Natural killer cell (primary cell): ENCODE measurements around the gene TCFL5. TPM values are rescaled to one million over a fixed set of nuclear protein-coding genes. Genes with fewer than 3 reads are reported as not detected.

Experiments used
- ATAC-seq, 3 donors: fragments of 150-1000 bp in 2 of 3; fragments of 200-7000 bp in 1 of 3; cut with Tn5 transposase; 1 replicate in 1 of 3; 2 replicates in 2 of 3; pipeline ENCODE4 v1.10.0; 2021; ENCODE audit warnings: mild to moderate bottlenecking in 2 of 3, moderate library complexity in 2 of 3
- DNase-seq, 2 donors: peaks; one replicate each; pipeline versions ENCODE4 v3.0.0 to v3.0.0-alpha.2; 2013 to 2021; ENCODE audit warnings: mixed read lengths in 1 of 2
- H3K27ac ChIP-seq: one replicate; pipeline ENCODE4 v1.5.1; 2013; ENCODE audit warnings: mild to moderate bottlenecking, low read length
- H3K27me3 ChIP-seq: one replicate; pipeline ENCODE4 v1.6.1; 2013; ENCODE audit warnings: low read length; ENCODE audit not compliant: control insufficient read depth, insufficient read depth
- H3K36me3 ChIP-seq: one replicate; pipeline ENCODE4 v1.6.1; 2013; ENCODE audit warnings: low read length; ENCODE audit not compliant: control insufficient read depth, insufficient read depth
- H3K4me1 ChIP-seq: one replicate; pipeline ENCODE4 v1.6.1; 2013; ENCODE audit warnings: low read length; ENCODE audit not compliant: control insufficient read depth, insufficient read depth
- H3K4me3 ChIP-seq: one replicate; pipeline ENCODE4 v1.5.1; 2013; ENCODE audit warnings: low read length
- H3K9me3 ChIP-seq: one replicate; pipeline ENCODE4 v1.6.1; 2013; ENCODE audit warnings: low read length; ENCODE audit not compliant: control insufficient read depth, insufficient read depth
- H3K27ac Mint-ChIP-seq, 2 donors: one replicate each; pipeline ENCODE4 v1.8.0; 2022; ENCODE audit warnings: mild to moderate bottlenecking in 2 of 2, mixed read lengths in 2 of 2, moderate library complexity in 1 of 2
- H3K27me3 Mint-ChIP-seq, 2 donors: one replicate each; pipeline ENCODE4 v1.8.0; 2022; ENCODE audit warnings: low read depth in 2 of 2, mixed read lengths in 2 of 2
- H3K36me3 Mint-ChIP-seq: one replicate; pipeline ENCODE4 v1.8.0; 2022; ENCODE audit warnings: mixed read lengths
- H3K4me1 Mint-ChIP-seq, 2 donors: one replicate each; pipeline ENCODE4 v1.8.0; 2022; ENCODE audit warnings: mixed read lengths in 2 of 2
- H3K4me3 Mint-ChIP-seq: one replicate; pipeline ENCODE4 v1.8.0; 2022; ENCODE audit warnings: mild to moderate bottlenecking, moderate library complexity, mixed read lengths
- H3K9me3 Mint-ChIP-seq, 2 donors: one replicate each; pipeline ENCODE4 v1.8.0; 2022; ENCODE audit warnings: mixed read lengths in 2 of 2
- CTCF ChIP-seq: fragments of 200-600 bp; IDR thresholded peaks from one replicate; pipeline ENCODE4 v1.8.0; 2022; ENCODE audit warnings: antibody characterized with exemption
- WGBS: methylation state at CpG from one replicate; pipeline ENCODE4 v1.1.7; 2013; ENCODE audit warnings: missing lambda C conversion rate; ENCODE audit not compliant: insufficient coverage; 5-methylcytosine and 5-hydroxymethylcytosine counted together
- intact Hi-C: fragments of 100-400 bp; cut with micrococcal nuclease; formaldehyde crosslinking; loops from one replicate; pipeline ENCODE4 v1.14.2; 2022
- total RNA-seq, 4 donors: library from RNA; stranded (reverse); fragments of 120-200 nt in 1 of 4; gene quantifications; one replicate each; pipeline versions ENCODE4 v1.2.3 to v1.2.4, GENCODE V29; 2013 to 2022

Gene TCFL5
- total RNA-seq, 3 donors from 2014 or later (not counting 1 experiment from before 2014, with no cell fraction given): 5.1 to 8.0 (median 6.4) TPM

- no peaks in the 10 kb centered on the region for H3K27me3 Mint-ChIP-seq
- intact Hi-C loops: loop anchor here (5.0 kb wide), 4 partner anchors 125 to 490 kb away; partner anchors contain the start of gene ADRM1
These were observed 69.3 kb downstream of the TCFL5 start for GRCh38 chr20:62792182-62792939.

DNA sequence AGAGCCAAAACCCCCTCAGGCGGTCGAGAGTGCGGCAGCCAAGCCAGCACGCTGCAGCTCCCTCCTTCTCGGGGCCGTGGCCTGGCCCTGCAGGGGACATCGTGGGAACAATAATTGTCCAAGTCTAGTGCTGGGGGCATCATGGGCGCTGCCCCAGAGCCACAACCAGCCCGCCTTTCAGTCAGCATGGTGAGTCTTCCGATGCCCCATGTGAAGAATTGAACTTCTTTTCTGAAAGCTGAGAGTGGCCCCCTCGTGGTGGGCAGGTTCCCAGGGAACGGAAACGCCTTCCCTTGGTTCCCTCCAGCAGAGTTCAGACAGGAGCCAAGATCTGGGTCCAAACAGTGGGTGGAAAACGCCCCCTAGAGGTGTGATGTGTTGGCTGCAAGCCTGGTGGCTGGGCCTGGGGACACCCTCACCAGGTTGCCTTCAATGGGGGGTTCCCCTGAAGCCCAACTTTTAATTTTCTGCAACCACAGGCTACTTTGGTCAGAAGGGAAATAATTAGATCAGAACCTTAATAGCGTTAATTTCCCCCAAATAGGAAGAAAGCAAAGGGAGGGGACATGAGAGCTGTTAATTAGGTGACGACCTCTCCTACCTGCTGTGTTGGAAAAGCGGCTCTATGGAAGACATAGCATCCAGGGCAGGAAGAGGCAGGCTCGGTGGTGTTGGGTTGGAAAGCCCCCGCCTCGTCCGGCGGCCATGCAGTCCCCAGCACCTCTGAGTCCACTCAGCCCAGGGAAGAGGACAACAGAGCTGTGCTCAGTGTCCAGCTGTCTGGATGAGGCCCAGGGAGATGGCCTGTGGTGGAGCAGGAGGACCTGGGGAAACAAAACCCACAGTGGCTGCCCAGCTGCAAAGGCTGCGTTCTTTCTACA is 70.1 kb downstream of the TCFL5 start:
- H3K9me3 Mint-ChIP-seq: no peaks in the 10 kb centered on the region
- Histone ChIP-seq H3K4me3 (no peak overlapping the region), H3K36me3 (no peaks in the 10 kb centered on the region), H3K9me3 (no peaks in the 10 kb centered on the region), H3K27ac (no peak overlapping the region), H3K4me1 (peaks cover 31% of the 10 kb centered on the region), H3K27me3 (no peaks in the 10 kb centered on the region)
- 47% methylated on average over 22 of the region's 23 CpGs for WGBS
- peak overlapping the region; percentile 70 to 80 for H3K27ac Mint-ChIP-seq
- intact Hi-C loops: loop anchor here (5.0 kb wide), 4 partner anchors 124 to 489 kb away; partner anchors contain the start of gene ADRM1
- H3K27me3 Mint-ChIP-seq: no peaks in the 10 kb centered on the region
- H3K4me1 Mint-ChIP-seq: peaks cover 22 to 44% of the 10 kb centered on the region in 2 donors
- peak; percentile 45 to 83 for DNase-seq
- ATAC-seq: no peak
- TF ChIP-seq CTCF: peak; percentile 70
- H3K4me3 Mint-ChIP-seq: peak overlapping the region; percentile 69
- no peaks in the 10 kb centered on the region for H3K36me3 Mint-ChIP-seq

More at GRCh38 chr20:62792182-62792939, 69.3 kb downstream of the TCFL5 start:
- 82% methylated on average over 9 of the region's 9 CpGs for WGBS
- Mint-ChIP-seq H3K9me3 (no peaks in the 10 kb centered on the region), H3K36me3 (no peaks in the 10 kb centered on the region), H3K4me1 (peaks cover 22 to 48% of the 10 kb centered on the region in 2 donors), H3K4me3 (peak overlapping the region; percentile 61), H3K27ac (peak overlapping the region; percentile 93 to 95)
- Histone ChIP-seq H3K27ac (no peak overlapping the region), H3K4me3 (no peak overlapping the region), H3K27me3 (no peaks in the 10 kb centered on the region), H3K9me3 (no peaks in the 10 kb centered on the region), H3K4me1 (peaks cover 38% of the 10 kb centered on the region), H3K36me3 (no peaks in the 10 kb centered on the region)
- no peak for TF ChIP-seq CTCF
- DNase-seq (no peak), ATAC-seq (no peak)

Other genes with a start within 250 kb of the TCFL5 start
- 1 to 10 TPM in 2 of 3 donors, under 1 TPM in 1; 0.59 to 1.4 (median 1.1) TPM for gene SLCO4A1, start 219.3 kb downstream of the TCFL5 start, total RNA-seq
- gene NTSR1, start 153.0 kb downstream of the TCFL5 start, total RNA-seq: under 1 TPM in 2 of 3 donors, not detected in 1; 0.11 to 0.45 TPM
- gene MRGBP, start 65.3 kb downstream of the TCFL5 start, total RNA-seq: 10 to 100 TPM in 2 of 3 donors, 1 to 10 TPM in 1; 8.3 to 12.8 (median 10.0) TPM
- 10 to 100 TPM; 71.0 to 84.0 (median 83.0) TPM for gene OGFR, start 57.0 kb downstream of the TCFL5 start, total RNA-seq
- gene COL9A3, start 44.8 kb downstream of the TCFL5 start, total RNA-seq: 1 to 10 TPM in 1 of 3 donors, not detected in 2; 1.9 TPM
- 100 to 1,000 TPM in 1 of 3 donors, 10 to 100 TPM in 2; 79.5 to 116 (median 83.4) TPM for gene DIDO1, start 64.7 kb upstream of the TCFL5 start, total RNA-seq
- gene GID8, start 76.3 kb upstream of the TCFL5 start, total RNA-seq: 10 to 100 TPM; 45.1 to 60.1 (median 53.1) TPM
- gene SLC17A9, start 90.9 kb upstream of the TCFL5 start, total RNA-seq: 10 to 100 TPM; 22.3 to 24.0 (median 23.8) TPM
- not detected for gene BHLHE23, start 145.1 kb upstream of the TCFL5 start, total RNA-seq